ENCODE data around the gene DACH1.

DACH1 gene

GRCh38 chr13:71540098-71540497, 326.9 kb downstream of the DACH1 start:
- no peak for DNase-seq

DNA sequence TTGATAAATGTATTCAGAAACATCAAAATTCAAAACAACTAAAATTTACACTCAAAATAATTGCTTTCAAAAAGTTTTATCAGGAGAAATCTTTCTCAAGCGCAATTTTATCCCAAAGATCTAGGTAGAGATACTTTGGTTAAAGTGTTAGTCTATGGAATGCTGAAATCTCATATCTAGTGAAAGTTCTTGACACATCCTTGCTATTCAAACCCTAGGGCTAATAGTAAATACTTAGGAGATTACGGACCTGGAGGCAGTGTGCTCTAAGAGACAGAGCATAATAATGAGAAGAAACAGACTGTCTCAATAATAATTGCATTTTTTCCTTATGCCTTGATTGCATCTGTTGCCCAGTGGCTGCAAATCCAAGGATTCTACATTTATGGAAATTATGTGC, 330.8 kb downstream of the DACH1 start:
- no peak for DNase-seq

GRCh38 chr13:71524613-71525304, 342.2 kb downstream of the DACH1 start:
- DNase-seq, result no peak

DNA sequence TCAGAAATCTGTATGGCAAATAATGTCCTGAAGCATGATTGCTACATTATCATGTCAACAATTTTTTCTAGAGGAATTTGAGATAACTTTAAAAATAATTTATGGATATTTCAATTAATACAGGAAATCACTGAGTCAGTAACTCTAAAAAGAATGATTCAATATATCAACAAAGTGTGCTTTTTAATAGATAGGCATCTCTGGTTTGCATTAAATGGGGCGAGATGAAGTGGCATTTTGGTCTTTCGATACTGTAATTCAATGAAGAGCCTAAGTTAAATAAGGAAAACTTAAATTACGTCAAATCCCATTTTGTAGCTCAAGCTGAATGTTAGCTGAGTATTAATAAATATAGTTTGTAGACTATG, 342.8 kb downstream of the DACH1 start:
- DNase-seq, result no peak

DNA sequence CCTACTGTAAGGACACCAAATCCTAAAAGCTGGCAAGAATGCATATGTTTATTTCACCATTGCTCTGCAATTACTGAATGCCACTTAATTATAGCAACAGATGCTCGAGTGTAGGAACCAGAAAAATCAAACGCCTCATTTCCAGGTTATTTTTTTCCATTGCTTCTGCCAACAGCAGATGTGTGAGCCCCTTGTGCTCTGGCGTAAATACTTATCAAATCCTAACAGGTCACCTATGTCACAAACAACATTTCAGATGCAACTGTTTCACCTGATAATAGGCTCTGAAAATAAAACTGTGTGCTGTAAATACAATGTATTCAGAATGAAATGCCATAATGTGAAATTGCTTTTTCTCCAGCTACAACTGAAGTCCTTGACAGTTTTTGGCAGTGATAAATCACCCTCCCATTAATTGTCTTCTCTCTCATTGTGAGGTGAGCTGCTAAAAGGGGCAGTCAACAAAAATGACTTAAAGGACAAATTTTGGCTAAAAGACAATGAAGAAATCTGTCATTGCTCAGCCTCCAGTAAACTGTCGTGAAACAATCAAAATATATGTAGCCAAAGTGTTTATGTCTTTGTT, 344.0 kb downstream of the DACH1 start:
- no peak for DNase-seq

DNA sequence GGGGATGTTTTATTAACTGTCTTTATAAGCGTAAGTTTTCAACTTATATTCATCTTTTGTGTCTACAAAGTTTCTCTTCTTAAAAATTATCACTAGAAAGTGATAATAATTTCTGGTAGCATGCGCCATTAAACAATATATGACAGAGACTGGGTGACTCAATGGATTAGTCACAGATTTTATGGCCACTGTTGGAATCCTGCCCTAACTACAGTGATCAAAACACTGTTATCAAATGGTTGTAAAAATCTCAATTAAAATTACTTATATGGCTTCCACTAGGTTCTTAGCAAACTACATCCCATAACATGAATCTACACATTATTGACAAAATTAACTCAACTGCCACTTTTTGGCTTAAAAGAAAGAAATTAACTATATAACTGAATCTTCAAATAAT, 350.0 kb downstream of the DACH1 start:
- no peak for DNase-seq

- no peak for DNase-seq
Measured at GRCh38 chr13:71516521-71516920, 350.5 kb downstream of the DACH1 start.

DNA sequence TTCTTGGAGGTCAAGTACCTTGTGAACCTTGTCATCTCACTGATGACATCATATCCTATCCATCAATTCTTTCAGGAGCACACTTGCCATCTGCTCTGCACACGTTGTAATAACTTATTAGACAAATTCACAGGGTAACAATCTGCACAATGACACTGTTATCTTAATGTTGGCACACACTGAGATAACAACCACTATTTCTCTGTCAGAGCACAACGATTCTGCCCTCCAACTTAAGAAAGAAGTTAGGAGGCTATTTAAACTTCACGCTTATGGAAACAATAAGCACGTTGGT, 351.3 kb downstream of the DACH1 start:
- DNase-seq, result no peak

DNA sequence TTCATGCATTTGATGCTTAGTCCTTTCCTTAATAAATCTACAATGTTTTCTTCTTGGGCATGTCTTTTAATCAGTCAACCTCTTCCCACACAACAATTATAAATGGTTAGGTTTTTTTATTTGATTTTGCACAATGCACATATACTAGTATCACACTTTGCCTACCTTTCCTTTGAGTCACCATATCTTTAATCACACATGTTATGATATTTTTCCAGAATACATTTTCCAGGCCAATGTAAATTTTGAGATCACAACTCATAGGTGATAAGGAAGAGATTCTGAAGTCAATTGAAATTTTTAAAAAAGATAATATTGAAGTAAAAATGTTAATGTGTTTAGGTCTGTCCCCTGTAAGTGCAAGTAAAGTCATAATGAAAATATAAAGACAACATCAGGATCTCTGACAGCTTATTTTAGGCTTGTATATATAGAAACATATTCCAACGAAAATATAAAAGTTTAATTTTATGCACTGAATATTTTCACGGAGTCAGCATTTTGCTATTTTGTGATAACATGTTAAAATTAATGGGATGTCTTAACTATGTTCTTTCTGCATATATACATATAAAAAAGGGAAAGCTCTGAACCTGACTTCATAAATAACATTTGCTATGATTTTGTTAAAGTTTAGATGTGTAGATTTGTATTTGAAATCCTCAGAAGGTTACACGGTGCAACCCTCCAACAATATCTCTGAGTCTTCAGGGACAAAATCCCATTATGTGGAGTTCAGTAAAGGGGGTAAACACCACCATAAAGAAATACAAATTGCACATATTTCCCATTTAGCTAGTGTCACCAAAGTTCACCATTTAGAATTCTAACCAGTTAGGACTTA, 351.9 kb downstream of the DACH1 start:
- DNase-seq, result no peak

GRCh38 chr13:71513411-71514033, 353.5 kb downstream of the DACH1 start:
- no peak for DNase-seq

- no peak for DNase-seq
Measured at GRCh38 chr13:71503781-71504180, 363.2 kb downstream of the DACH1 start.

DNA sequence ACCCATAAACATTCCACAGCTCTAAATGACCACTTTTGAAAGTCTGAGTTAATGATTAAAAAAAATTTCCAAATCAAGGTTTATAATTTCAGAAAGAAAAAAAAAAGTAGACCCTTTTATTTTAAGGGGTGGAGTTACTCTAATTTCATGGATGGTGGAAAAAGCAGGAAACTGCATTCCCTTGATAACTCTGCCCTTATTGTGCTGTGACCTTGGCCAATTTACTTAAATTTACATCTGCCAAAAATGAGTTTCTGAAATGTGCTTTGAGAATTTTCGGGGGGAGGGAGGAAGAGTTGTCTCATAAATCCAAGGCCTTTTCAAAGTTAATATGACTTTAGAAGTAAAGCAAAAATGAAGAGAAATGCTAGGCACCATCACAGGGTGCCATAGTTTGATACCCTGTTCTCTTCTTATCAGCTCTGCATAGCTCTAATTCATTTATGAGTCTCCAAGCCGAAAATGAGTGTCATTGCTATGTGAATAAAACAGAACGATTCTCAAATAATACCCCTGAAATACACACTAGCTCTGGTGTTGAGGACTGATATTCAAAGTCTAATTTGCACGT, 367.0 kb downstream of the DACH1 start:
- no peak for DNase-seq

GRCh38 chr13:71499235-71499634, 367.8 kb downstream of the DACH1 start:
- no peak for DNase-seq

DNA sequence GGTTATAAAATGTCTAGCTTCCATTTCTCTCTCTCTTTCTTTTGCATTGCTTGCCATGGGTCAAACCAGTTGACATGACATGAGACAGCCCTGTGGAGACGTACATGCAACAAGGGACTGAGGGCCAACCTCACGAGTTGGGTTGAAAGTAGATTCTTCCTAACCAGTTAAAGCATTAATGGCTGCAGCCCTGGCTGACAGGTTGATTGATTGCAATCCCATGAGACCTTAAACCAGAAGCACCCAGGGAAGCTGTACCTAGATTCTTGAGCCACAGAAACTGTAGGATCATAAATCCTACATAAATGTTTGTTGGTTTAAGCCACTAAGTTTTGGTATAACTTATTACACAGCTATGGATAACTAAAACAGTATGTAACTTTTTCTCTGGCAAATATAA, 373.8 kb downstream of the DACH1 start:
- DNase-seq, result no peak

DNA sequence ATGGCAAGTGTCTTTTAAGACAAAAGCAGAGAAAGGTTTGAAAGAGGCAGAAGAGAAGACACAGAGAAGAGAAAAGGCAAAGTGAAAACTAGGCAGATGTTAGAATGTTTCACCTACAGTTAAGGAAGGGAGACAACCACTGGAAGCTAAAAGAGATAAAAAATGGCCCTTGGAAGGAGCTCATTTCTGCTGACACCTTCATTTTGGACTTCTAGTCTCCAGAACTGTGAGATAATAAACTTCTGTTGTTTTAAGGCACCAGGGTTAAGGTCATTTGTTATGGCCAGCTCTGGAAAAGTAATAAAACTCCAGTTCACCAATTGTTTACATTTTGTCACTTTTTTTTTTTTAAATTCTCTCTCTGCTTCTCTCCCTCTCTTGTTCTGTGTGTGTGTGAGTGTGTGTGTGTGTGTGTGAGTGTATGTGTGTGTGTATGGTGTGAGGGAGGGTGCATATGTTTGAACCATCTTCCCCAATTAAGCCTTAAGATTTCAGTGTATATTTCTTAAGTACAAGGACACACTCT, 374.6 kb downstream of the DACH1 start:
- no peak for DNase-seq

DNA sequence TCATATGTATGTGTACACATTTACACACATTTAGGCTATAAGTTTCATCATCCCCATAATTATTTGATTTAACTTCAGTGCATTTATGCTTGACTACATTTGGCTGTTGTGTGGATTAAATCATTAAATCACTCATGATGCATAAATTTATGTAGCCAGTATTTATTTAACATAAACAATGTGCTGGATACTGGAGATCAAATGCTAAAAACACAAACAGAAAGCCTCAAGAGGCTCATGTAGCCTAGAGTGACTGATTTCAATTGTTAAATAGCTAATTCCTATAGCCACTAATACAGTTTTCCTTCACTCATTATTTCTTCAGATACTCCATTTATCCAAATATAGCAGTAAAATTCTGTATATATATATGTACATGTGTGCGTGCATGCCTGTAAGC, 376.0 kb downstream of the DACH1 start:
- no peak for DNase-seq

- no peak for DNase-seq
Measured at GRCh38 chr13:71489041-71489440, 378.0 kb downstream of the DACH1 start.

- no peak for DNase-seq
Measured at GRCh38 chr13:71488201-71488600, 378.8 kb downstream of the DACH1 start.

DNA sequence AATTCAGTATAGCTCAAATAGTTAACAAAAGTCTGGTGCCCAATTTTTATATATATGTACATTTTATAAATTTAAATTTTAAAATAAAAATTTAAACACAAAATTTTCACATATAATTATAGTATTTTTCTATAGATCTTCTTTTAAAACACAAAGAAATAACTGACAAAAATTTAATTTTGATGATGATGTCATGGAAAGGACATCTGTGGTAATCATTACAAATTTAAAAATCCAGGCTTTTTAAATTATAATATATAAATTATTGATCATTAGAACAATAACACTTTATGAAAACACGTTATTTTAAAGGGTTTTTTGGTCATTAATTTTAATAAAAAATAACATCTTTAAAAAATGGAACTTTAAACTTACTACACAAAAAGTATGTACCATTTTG, 381.1 kb downstream of the DACH1 start:
- DNase-seq, result no peak

- no peak for DNase-seq
Measured at GRCh38 chr13:71483733-71484132, 383.3 kb downstream of the DACH1 start.

DNA sequence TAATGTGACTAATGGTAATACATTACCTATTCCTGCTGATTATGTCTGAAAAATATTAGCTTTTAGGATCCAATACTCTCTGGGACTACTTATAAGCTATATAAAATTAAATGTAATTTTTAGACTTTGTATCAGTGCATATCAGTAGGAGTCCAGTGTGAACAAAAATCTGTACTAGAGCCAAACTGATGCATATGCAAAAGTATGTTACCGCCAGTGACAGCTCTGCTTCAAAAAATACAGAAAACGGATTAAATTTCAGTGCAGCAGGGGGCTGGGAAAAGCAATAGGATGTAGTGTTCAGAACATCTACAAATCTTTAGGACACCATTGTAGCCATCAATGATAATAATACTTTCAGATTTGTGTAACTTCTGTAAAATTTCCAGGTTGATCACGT, 385.5 kb downstream of the DACH1 start:
- no peak for DNase-seq

GRCh38 chr13:71481046-71481445, 386.0 kb downstream of the DACH1 start:
- DNase-seq, result no peak

- no peak for DNase-seq
Measured at GRCh38 chr13:71477735-71478134, 389.3 kb downstream of the DACH1 start.
